NOMO-1 treated with dmso at 0.1 percent for 144 hours (cell line): ENCODE data around the gene PALMD.

Experiments
- DNase-seq: peaks from one replicate; lab custom pipeline; 2025; ENCODE audit not compliant: unreplicated experiment; lab: John Stamatoyannopoulos, UW

The PALMD gene

GRCh38 chr1:99657213-99658030 lies 11.5 kb downstream of the PALMD start:
- no peak for DNase-seq

- no peak for DNase-seq
Observed at GRCh38 chr1:99658031-99658290, 12.0 kb downstream of the PALMD start.

- DNase-seq, result no peak
Observed at GRCh38 chr1:99659755-99660210, 13.9 kb downstream of the PALMD start.

- DNase-seq, result no peak
Observed at GRCh38 chr1:99660496-99660895, 14.6 kb downstream of the PALMD start.

GRCh38 chr1:99661780-99662179 lies 15.9 kb downstream of the PALMD start:
- DNase-seq, result no peak

- DNase-seq, result no peak
Observed at GRCh38 chr1:99662539-99663080, 16.7 kb downstream of the PALMD start.

- DNase-seq, result no peak
Observed at GRCh38 chr1:99663501-99663900, 17.6 kb downstream of the PALMD start.

- DNase-seq, result no peak
Observed at GRCh38 chr1:99665212-99665611, 19.3 kb downstream of the PALMD start.

GRCh38 chr1:99669376-99669775 lies 23.5 kb downstream of the PALMD start:
- DNase-seq, result no peak

- no peak for DNase-seq
Observed at GRCh38 chr1:99669821-99670220, 23.9 kb downstream of the PALMD start.

- DNase-seq, result no peak
Observed at GRCh38 chr1:99670583-99670982, 24.7 kb downstream of the PALMD start.

GRCh38 chr1:99672038-99672437 lies 26.1 kb downstream of the PALMD start:
- DNase-seq, result no peak

- DNase-seq, result no peak
Observed at GRCh38 chr1:99672530-99673213, 26.8 kb downstream of the PALMD start.

GRCh38 chr1:99673315-99673714 lies 27.4 kb downstream of the PALMD start:
- DNase-seq, result no peak

- no peak for DNase-seq
Observed at GRCh38 chr1:99674115-99675064, 28.5 kb downstream of the PALMD start.

GRCh38 chr1:99675292-99675691 lies 29.4 kb downstream of the PALMD start:
- DNase-seq, result no peak

GRCh38 chr1:99675994-99676393 lies 30.1 kb downstream of the PALMD start:
- no peak for DNase-seq

GRCh38 chr1:99676876-99677275 lies 31.0 kb downstream of the PALMD start:
- no peak for DNase-seq

- no peak for DNase-seq
Observed at GRCh38 chr1:99677416-99677815, 31.5 kb downstream of the PALMD start.

- no peak for DNase-seq
Observed at GRCh38 chr1:99680270-99680669, 34.4 kb downstream of the PALMD start.

GRCh38 chr1:99681583-99681982 lies 35.7 kb downstream of the PALMD start:
- no peak for DNase-seq
